Vagina (tissue), 2 donors: ENCODE data around the gene FAAP20.

Experiments used
- POLR2A ChIP-seq, 2 donors: fragments of 450-650 bp; IDR thresholded peaks; one replicate each; pipeline ENCODE4 v1.6.1; 2017; ENCODE audit warnings: antibody characterized with exemption in 2 of 2, mild to moderate bottlenecking in 2 of 2, moderate library complexity in 2 of 2
- POLR2AphosphoS5 ChIP-seq, 2 donors: sonication (generic); formaldehyde crosslinking; IDR thresholded peaks; one replicate each; pipeline ENCODE4 v1.9.0; 2017; ENCODE audit warnings: antibody characterized with exemption in 2 of 2, mild to moderate bottlenecking in 2 of 2, low read depth in 1 of 2; ENCODE audit not compliant: insufficient read depth in 1 of 2
- TF ChIP-seq, protein P1 (sequence below), 3 experiments: fragments of 450-650 bp in 2 of 3; fragments of 200-600 bp in 1 of 3; sonication (generic) in 1 of 3; IDR thresholded peaks; one replicate each; pipeline ENCODE4 v1.5.1; 2017 to 2019; ENCODE audit warnings: antibody characterized with exemption in 3 of 3, mild to moderate bottlenecking in 2 of 3, moderate library complexity in 2 of 3

DNA sequence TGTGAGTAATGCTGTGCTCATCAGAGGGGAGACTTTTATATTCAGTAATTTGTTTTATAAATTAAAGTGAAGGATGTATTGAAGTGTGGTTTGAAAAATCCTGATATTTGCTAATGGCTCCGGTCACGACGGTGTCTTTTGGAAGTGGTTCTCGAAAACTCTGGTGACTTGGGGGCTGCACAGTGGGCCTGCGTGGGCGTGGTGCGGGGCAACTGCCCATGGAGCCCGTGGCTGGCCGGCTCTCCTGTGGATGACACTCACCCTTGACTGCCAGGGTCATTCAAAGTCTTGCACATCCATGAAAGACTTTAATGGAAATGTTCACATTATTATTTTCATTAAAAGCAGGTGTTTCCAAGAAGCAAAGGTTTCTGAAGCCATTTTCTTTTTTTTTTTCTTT is 7.7 kb downstream of the FAAP20 start:
- TF ChIP-seq, protein P1, sequence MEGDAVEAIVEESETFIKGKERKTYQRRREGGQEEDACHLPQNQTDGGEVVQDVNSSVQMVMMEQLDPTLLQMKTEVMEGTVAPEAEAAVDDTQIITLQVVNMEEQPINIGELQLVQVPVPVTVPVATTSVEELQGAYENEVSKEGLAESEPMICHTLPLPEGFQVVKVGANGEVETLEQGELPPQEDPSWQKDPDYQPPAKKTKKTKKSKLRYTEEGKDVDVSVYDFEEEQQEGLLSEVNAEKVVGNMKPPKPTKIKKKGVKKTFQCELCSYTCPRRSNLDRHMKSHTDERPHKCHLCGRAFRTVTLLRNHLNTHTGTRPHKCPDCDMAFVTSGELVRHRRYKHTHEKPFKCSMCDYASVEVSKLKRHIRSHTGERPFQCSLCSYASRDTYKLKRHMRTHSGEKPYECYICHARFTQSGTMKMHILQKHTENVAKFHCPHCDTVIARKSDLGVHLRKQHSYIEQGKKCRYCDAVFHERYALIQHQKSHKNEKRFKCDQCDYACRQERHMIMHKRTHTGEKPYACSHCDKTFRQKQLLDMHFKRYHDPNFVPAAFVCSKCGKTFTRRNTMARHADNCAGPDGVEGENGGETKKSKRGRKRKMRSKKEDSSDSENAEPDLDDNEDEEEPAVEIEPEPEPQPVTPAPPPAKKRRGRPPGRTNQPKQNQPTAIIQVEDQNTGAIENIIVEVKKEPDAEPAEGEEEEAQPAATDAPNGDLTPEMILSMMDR (IDR thresholded peaks at IDR 0.05) = no peak
- TF ChIP-seq POLR2A (IDR thresholded peaks at IDR 0.05) (no peak), POLR2AphosphoS5 (IDR thresholded peaks at IDR 0.05; ENCODE audit: insufficient read depth in 1 of 2, low read depth in 1 of 2) (no peak)
